SK-N-MC (cell line): ENCODE measurements around the gene VEZF1.

Source experiments
- EZH2 ChIP-seq: fragments of 200-600 bp; sonication (generic); IDR thresholded peaks from one replicate; pipeline ENCODE4 v1.6.1; 2017; ENCODE audit warnings: antibody characterized with exemption
- POLR2AphosphoS5 ChIP-seq: IDR thresholded peaks from 2 replicates; pipeline ENCODE4 v1.6.1; 2012; ENCODE audit warnings: mild to moderate bottlenecking, low read depth, low read length, borderline replicate concordance

GRCh38 chr17:57939797-57940196 is 48.3 kb downstream of the VEZF1 start:
- no peak for TF ChIP-seq EZH2
- TF ChIP-seq POLR2AphosphoS5, result no peak
